ENCODE measurements around the gene CFL1.

Gene CFL1

GRCh38 chr11:65887723-65888162 lies 29.8 kb upstream of the CFL1 start:
- no peak for FAIRE-seq

- FAIRE-seq: no peak
Observed at GRCh38 chr11:65886826-65887722, 29.1 kb upstream of the CFL1 start.

- no peak for FAIRE-seq
Observed at GRCh38 chr11:65885808-65886536, 28.0 kb upstream of the CFL1 start.

GRCh38 chr11:65885231-65885630 lies 27.3 kb upstream of the CFL1 start:
- FAIRE-seq: no peak

GRCh38 chr11:65884716-65885092 lies 26.7 kb upstream of the CFL1 start:
- FAIRE-seq: no peak

GRCh38 chr11:65883786-65884715 lies 26.1 kb upstream of the CFL1 start:
- no peak for FAIRE-seq

- no peak for FAIRE-seq
Observed at GRCh38 chr11:65883058-65883761, 25.2 kb upstream of the CFL1 start.

- FAIRE-seq: no peak
Observed at GRCh38 chr11:65882120-65883057, 24.4 kb upstream of the CFL1 start.

- no peak for FAIRE-seq
Observed at GRCh38 chr11:65880844-65881421, 23.0 kb upstream of the CFL1 start.

GRCh38 chr11:65880027-65880426 lies 22.0 kb upstream of the CFL1 start:
- FAIRE-seq: no peak

GRCh38 chr11:65879617-65880016 lies 21.6 kb upstream of the CFL1 start, which contains the start of gene CTSW:
CTSW (plus strand) TSS chr11:65879837; CDS start chr11:65879855, 18 bp downstream.
- no peak for FAIRE-seq

- FAIRE-seq: peak; percentile 95
Observed at GRCh38 chr11:65873318-65874156, 15.6 kb upstream of the CFL1 start.

- no peak for FAIRE-seq
Observed at GRCh38 chr11:65872586-65873317, 14.8 kb upstream of the CFL1 start, which contains the start of gene EFEMP2. EFEMP2 (minus strand) TSS chr11:65872800; CDS start chr11:65872354, 446 bp downstream.

GRCh38 chr11:65871811-65872548 lies 14.0 kb upstream of the CFL1 start:
- FAIRE-seq: no peak

- no peak for FAIRE-seq
Observed at GRCh38 chr11:65870706-65871681, 13.0 kb upstream of the CFL1 start.

- FAIRE-seq: no peak
Observed at GRCh38 chr11:65870307-65870658, 12.3 kb upstream of the CFL1 start.

Measured in G401.6 (cell line).